Loucy (cell line): ENCODE measurements around the gene PHC1.

Source experiments
- CTCF ChIP-seq: fragments of 200-600 bp; sonication (generic); conservative IDR thresholded peaks from 2 replicates; pipeline ENCODE4 v1.5.1; 2014; ENCODE audit warnings: mild to moderate bottlenecking, antibody characterized with exemption, low read length
- EZH2phosphoT487 ChIP-seq: fragments of 200-600 bp; IDR thresholded peaks from 2 replicates; pipeline ENCODE4 v1.6.1; 2018; ENCODE audit warnings: antibody characterized with exemption, mild to moderate bottlenecking, moderate library complexity, borderline replicate concordance

GRCh38 chr12:8867009-8867408 is 47.3 kb upstream of the PHC1 start:
- TF ChIP-seq CTCF (no peak), EZH2phosphoT487 (no peak)
